Measurements from ENCODE around the gene NPLOC4.

NPLOC4 gene

DNA sequence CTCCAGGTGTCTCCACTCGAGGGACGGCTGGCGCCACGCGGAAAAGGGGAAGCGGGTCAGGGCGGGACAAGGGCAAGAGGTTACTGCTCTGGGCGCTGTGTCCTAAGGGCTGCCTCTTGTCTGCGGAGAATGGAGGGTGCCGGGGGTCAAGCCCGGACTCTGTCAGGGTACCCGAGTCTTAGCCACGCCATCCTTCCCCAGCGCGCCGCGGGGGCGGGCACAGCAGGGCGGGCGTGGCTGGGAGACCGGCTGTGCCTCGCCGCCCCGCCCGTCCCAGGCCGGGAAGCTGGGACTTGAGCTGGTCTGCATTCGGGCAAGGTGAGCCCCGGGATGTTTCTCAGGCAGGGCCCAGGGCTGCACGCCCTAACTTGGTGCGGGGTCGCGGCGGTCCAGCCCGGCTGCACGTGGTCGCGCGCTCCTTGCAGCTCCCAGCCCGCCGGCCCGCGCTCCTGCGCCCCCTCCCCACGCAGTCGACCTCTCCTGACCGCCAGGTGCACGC lies 118.1 kb downstream of the NPLOC4 start (continued):
- TF ChIP-seq, protein P1, sequence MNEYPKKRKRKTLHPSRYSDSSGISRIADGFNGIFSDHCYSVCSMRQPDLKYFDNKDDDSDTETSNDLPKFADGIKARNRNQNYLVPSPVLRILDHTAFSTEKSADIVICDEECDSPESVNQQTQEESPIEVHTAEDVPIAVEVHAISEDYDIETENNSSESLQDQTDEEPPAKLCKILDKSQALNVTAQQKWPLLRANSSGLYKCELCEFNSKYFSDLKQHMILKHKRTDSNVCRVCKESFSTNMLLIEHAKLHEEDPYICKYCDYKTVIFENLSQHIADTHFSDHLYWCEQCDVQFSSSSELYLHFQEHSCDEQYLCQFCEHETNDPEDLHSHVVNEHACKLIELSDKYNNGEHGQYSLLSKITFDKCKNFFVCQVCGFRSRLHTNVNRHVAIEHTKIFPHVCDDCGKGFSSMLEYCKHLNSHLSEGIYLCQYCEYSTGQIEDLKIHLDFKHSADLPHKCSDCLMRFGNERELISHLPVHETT (tag by site-specific recombination; IDR thresholded peaks at IDR 0.05) = no peak
- TF ChIP-seq, protein P2, sequence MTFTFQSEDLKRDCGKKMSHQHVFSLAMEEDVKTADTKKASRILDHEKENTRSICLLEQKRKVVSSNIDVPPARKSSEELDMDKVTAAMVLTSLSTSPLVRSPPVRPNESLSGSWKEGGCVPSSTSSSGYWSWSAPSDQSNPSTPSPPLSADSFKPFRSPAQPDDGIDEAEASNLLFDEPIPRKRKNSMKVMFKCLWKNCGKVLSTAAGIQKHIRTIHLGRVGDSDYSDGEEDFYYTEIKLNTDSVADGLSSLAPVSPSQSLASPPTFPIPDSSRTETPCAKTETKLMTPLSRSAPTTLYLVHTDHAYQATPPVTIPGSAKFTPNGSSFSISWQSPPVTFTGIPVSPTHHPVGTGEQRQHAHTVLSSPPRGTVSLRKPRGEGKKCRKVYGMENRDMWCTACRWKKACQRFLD (tag by site-specific recombination; IDR thresholded peaks at IDR 0.05) = no peak
- TF ChIP-seq BCL11B (tag by site-specific recombination; IDR thresholded peaks at IDR 0.05; ENCODE audit: low read depth) = 0 out of 2 replicates have a peak, but pooled peaks have one; percentile 1
- TF ChIP-seq SP2 (tag by site-specific recombination; IDR thresholded peaks at IDR 0.05) = peak; percentile 42
- no peak for TF ChIP-seq ZNF596 (tag by site-specific recombination; IDR thresholded peaks at IDR 0.05)
- TF ChIP-seq, protein P3, sequence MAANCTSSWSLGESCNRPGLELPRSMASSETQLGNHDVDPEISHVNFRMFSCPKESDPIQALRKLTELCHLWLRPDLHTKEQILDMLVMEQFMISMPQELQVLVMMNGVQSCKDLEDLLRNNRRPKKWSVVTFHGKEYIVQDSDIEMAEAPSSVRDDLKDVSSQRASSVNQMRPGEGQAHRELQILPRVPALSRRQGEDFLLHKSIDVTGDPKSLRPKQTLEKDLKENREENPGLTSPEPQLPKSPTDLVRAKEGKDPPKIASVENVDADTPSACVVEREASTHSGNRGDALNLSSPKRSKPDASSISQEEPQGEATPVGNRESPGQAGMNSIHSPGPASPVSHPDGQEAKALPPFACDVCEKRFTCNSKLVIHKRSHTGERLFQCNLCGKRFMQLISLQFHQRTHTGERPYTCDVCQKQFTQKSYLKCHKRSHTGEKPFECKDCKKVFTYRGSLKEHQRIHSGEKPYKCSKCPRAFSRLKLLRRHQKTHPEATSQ (tag by site-specific recombination; IDR thresholded peaks at IDR 0.05) = no peak

DNA sequence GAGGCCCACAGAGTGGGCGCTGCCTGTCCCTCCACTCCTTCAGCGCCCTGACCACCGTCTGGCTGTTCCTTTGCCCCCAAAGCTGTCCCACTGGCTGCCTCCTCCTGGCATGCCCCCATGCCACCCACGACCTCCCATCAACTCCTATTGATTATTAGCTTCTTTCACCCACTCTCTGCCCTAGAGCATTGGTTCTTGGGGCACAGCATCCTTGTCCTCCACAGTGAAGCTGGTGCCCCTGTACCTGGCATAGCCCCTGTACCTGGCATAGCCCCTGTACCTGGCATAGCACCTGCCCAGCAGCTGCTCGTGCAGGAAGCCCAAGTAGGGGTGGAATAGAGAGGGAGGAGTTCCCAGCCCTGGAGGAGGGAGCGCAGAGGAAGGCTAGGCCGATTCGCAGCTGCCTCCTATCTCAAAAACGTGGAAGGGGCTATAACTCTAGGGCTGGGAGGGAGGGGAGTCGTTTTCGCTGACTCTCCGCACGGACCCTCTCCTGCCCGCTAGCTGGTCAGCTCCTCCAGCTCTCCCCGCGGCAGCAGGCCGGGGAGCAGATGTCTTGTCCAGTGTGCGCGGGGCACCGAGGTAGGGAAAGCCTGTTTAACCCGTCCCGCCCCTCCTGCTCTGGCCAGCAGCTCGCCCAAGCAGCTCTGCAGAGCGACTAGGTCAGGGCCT lies 118.7 kb downstream of the NPLOC4 start:
- Histone ChIP-seq H3K4me1 (ENCODE audit: control insufficient read depth, insufficient read depth, low read length) (peaks cover 14% of the 10 kb centered on the region), H3K4me3 (ENCODE audit: low read depth, low read length) (no peak overlapping the region), H3K9me3 (ENCODE audit: control insufficient read depth, insufficient read depth, low read depth, low read length) (no peaks in the 10 kb centered on the region), H3K27ac (ENCODE audit: extremely low read depth, low read depth, low read length) (peak overlapping the region; percentile 59; the same call in 1 of the 2 replicates), H3K36me3 (ENCODE audit: control insufficient read depth in 2 of 2, insufficient read depth in 1 of 2, low read length in 2 of 2) (no peaks in the 10 kb centered on the region)
- TF ChIP-seq ZNF791 (tag by site-specific recombination; IDR thresholded peaks at IDR 0.05) = no peak
- TF ChIP-seq, protein P1 (tag by site-specific recombination; IDR thresholded peaks at IDR 0.05) = no peak
- no peak for TF ChIP-seq ZNF571 (tag by site-specific recombination; IDR thresholded peaks at IDR 0.05)
- TF ChIP-seq, protein P4, sequence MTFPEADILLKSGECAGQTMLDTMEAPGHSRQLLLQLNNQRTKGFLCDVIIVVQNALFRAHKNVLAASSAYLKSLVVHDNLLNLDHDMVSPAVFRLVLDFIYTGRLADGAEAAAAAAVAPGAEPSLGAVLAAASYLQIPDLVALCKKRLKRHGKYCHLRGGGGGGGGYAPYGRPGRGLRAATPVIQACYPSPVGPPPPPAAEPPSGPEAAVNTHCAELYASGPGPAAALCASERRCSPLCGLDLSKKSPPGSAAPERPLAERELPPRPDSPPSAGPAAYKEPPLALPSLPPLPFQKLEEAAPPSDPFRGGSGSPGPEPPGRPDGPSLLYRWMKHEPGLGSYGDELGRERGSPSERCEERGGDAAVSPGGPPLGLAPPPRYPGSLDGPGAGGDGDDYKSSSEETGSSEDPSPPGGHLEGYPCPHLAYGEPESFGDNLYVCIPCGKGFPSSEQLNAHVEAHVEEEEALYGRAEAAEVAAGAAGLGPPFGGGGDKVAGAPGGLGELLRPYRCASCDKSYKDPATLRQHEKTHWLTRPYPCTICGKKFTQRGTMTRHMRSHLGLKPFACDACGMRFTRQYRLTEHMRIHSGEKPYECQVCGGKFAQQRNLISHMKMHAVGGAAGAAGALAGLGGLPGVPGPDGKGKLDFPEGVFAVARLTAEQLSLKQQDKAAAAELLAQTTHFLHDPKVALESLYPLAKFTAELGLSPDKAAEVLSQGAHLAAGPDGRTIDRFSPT (tag by site-specific recombination; IDR thresholded peaks at IDR 0.05) = peak; percentile 79
- no peak for TF ChIP-seq ZNF555 (tag by site-specific recombination; conservative IDR thresholded peaks at IDR 0.05)
- TF ChIP-seq OVOL3 (tag by site-specific recombination; IDR thresholded peaks at IDR 0.05) = no peak
- TF ChIP-seq, protein P5, sequence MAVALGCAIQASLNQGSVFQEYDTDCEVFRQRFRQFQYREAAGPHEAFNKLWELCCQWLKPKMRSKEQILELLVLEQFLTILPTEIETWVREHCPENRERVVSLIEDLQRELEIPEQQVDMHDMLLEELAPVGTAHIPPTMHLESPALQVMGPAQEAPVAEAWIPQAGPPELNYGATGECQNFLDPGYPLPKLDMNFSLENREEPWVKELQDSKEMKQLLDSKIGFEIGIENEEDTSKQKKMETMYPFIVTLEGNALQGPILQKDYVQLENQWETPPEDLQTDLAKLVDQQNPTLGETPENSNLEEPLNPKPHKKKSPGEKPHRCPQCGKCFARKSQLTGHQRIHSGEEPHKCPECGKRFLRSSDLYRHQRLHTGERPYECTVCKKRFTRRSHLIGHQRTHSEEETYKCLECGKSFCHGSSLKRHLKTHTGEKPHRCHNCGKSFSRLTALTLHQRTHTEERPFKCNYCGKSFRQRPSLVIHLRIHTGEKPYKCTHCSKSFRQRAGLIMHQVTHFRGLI (tag by site-specific recombination; IDR thresholded peaks at IDR 0.05) = no peak
- peak; percentile 67; the same call in 1 of the 2 replicates for TF ChIP-seq EGR2 (tag by site-specific recombination; IDR thresholded peaks at IDR 0.05; ENCODE audit: low read depth)
- TF ChIP-seq, protein P6, sequence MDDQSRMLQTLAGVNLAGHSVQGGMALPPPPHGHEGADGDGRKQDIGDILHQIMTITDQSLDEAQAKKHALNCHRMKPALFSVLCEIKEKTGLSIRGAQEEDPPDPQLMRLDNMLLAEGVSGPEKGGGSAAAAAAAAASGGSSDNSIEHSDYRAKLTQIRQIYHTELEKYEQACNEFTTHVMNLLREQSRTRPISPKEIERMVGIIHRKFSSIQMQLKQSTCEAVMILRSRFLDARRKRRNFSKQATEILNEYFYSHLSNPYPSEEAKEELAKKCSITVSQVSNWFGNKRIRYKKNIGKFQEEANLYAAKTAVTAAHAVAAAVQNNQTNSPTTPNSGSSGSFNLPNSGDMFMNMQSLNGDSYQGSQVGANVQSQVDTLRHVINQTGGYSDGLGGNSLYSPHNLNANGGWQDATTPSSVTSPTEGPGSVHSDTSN (CRISPR knock-in tag; IDR thresholded peaks at IDR 0.05) = peak; percentile 8; the same call in 1 of the 2 replicates
- peak; percentile 78 for TF ChIP-seq ZFHX2 (tag by site-specific recombination; conservative IDR thresholded peaks at IDR 0.05)
- no peak for TF ChIP-seq ZSCAN23 (tag by site-specific recombination; IDR thresholded peaks at IDR 0.05)
- no peak for TF ChIP-seq KLF16 (tag by site-specific recombination; IDR thresholded peaks at IDR 0.05)
- TF ChIP-seq BCL11B (tag by site-specific recombination; IDR thresholded peaks at IDR 0.05; ENCODE audit: low read depth) = 0 out of 2 replicates have a peak, but pooled peaks have one; percentile 37
- no peak for TF ChIP-seq MZF1 (tag by site-specific recombination; IDR thresholded peaks at IDR 0.05; ENCODE audit: borderline replicate concordance)
- no peak for TF ChIP-seq ZNF501 (tag by site-specific recombination; IDR thresholded peaks at IDR 0.05)
- ChIA-PET CTCF (interaction anchor here (0.6 to 3.6 kb wide), 10 partner anchors 9 to 317 kb away, joined by 3 to 25 read pairs (median 3); no protein-coding TSS in a partner anchor), POLR2A (interaction anchor here (0.6 to 4.4 kb wide), 15 partner anchors 10 to 295 kb away, joined by 3 to 42 read pairs (median 4); partner anchors contain the start of genes ARL16, CEP131, FAAP100 and HGS)

All from HEK293 (cell line).